AG09319 (cell line): ENCODE measurements around the gene CHRM4.

Experiments used
- DNase-seq: peaks from one replicate; pipeline ENCODE4 v3.0.0-alpha.2; 2010; ENCODE audit warnings: low read depth; ENCODE audit errors: extremely low read depth
- CTCF ChIP-seq: IDR thresholded peaks from 2 replicates; pipeline ENCODE4 v1.5.1; 2011; ENCODE audit warnings: low read depth, mild to moderate bottlenecking, inconsistent platforms, low read length, moderate library complexity

The CHRM4 gene

GRCh38 chr11:46390331-46391171 is 1.0 kb downstream of the CHRM4 start:
- no peak for TF ChIP-seq CTCF
- no peak for DNase-seq

GRCh38 chr11:46389450-46390330 is 1.9 kb downstream of the CHRM4 start:
- no peak for DNase-seq
- peak; percentile 84 for TF ChIP-seq CTCF

GRCh38 chr11:46388619-46389449 is 2.7 kb downstream of the CHRM4 start:
- no peak for DNase-seq
- no peak for TF ChIP-seq CTCF

GRCh38 chr11:46387919-46388618 is 3.5 kb downstream of the CHRM4 start:
- no peak for TF ChIP-seq CTCF

GRCh38 chr11:46387456-46387855 is 4.1 kb downstream of the CHRM4 start:
- no peak for DNase-seq

More at GRCh38 chr11:46387919-46388618, 3.5 kb downstream of the CHRM4 start:
- no peak for DNase-seq

More at GRCh38 chr11:46387456-46387855, 4.1 kb downstream of the CHRM4 start:
- TF ChIP-seq CTCF = no peak
